Measurements from ENCODE around the gene RPP25L.

The RPP25L gene

DNA sequence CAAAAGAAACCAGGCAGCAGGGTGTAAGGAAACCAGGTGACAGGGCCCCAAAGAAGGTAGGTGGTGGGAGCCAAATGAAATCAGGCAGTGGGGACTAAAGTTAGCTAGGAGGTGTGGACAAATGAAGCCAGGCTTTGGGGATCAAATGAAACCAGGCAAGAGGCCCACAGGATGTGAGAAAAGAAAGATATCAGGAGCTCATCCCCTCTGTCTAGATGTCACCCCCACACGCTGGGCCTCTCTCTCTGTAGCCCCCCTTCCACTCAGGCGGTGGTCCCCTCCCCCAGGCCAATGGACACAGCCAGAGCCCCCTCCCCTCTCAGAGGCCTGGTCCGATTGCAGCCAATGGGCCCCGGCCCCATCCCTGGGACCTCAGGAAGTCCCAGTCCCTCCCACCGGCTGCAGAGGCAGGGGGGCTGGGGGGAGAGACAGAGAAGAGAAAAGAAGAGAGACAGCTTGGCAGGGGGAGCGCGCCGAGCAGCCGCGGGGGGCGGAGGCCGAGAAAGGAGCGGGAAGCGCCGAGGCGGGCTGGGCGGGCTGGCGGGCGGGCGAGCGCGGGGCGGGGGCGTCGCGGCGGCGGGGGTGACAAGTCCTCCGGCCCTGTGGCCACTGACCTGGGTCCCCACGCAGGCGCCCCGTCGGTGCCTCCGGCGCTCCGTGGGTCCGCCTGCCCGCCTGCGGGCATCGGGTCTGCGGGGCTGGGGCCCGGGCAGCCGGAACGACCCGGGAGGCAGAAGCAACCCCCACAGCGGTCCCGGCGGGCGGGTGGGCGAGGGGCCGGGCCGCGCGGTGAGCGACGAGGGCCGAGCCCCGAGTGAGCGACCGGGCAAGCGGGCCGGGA, 34.3 kb downstream of the RPP25L start:
- TF ChIP-seq, protein P1, sequence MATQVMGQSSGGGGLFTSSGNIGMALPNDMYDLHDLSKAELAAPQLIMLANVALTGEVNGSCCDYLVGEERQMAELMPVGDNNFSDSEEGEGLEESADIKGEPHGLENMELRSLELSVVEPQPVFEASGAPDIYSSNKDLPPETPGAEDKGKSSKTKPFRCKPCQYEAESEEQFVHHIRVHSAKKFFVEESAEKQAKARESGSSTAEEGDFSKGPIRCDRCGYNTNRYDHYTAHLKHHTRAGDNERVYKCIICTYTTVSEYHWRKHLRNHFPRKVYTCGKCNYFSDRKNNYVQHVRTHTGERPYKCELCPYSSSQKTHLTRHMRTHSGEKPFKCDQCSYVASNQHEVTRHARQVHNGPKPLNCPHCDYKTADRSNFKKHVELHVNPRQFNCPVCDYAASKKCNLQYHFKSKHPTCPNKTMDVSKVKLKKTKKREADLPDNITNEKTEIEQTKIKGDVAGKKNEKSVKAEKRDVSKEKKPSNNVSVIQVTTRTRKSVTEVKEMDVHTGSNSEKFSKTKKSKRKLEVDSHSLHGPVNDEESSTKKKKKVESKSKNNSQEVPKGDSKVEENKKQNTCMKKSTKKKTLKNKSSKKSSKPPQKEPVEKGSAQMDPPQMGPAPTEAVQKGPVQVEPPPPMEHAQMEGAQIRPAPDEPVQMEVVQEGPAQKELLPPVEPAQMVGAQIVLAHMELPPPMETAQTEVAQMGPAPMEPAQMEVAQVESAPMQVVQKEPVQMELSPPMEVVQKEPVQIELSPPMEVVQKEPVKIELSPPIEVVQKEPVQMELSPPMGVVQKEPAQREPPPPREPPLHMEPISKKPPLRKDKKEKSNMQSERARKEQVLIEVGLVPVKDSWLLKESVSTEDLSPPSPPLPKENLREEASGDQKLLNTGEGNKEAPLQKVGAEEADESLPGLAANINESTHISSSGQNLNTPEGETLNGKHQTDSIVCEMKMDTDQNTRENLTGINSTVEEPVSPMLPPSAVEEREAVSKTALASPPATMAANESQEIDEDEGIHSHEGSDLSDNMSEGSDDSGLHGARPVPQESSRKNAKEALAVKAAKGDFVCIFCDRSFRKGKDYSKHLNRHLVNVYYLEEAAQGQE (IDR thresholded peaks at IDR 0.05; ENCODE audit: insufficient replicate concordance, low read depth) = no peak
- TF ChIP-seq SPI1 (IDR thresholded peaks at IDR 0.05; ENCODE audit: borderline replicate concordance, low read depth) (no peak), GABPA (IDR thresholded peaks at IDR 0.05; ENCODE audit: low read depth) (no peak), POLR2AphosphoS5 (IDR thresholded peaks at IDR 0.05; ENCODE audit: low read depth) (no peak)
- TF ChIP-seq, protein P2, sequence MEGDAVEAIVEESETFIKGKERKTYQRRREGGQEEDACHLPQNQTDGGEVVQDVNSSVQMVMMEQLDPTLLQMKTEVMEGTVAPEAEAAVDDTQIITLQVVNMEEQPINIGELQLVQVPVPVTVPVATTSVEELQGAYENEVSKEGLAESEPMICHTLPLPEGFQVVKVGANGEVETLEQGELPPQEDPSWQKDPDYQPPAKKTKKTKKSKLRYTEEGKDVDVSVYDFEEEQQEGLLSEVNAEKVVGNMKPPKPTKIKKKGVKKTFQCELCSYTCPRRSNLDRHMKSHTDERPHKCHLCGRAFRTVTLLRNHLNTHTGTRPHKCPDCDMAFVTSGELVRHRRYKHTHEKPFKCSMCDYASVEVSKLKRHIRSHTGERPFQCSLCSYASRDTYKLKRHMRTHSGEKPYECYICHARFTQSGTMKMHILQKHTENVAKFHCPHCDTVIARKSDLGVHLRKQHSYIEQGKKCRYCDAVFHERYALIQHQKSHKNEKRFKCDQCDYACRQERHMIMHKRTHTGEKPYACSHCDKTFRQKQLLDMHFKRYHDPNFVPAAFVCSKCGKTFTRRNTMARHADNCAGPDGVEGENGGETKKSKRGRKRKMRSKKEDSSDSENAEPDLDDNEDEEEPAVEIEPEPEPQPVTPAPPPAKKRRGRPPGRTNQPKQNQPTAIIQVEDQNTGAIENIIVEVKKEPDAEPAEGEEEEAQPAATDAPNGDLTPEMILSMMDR (IDR thresholded peaks at IDR 0.05; ENCODE audit: insufficient read depth, low read length) = no peak
- no peak overlapping the region for H3K27ac ChIP-seq (replicated peaks)
- no peak overlapping the region for H3K4me3 ChIP-seq (replicated peaks; ENCODE audit: insufficient read depth, low read length)
- no peak for DNase-seq (ENCODE audit: low read depth in 1 of 2, low spot score in 1 of 2)
- peaks cover 49% of the 10 kb centered on the region for H3K27me3 ChIP-seq (ENCODE audit: insufficient read depth, poor library complexity, severe bottlenecking)

DNA sequence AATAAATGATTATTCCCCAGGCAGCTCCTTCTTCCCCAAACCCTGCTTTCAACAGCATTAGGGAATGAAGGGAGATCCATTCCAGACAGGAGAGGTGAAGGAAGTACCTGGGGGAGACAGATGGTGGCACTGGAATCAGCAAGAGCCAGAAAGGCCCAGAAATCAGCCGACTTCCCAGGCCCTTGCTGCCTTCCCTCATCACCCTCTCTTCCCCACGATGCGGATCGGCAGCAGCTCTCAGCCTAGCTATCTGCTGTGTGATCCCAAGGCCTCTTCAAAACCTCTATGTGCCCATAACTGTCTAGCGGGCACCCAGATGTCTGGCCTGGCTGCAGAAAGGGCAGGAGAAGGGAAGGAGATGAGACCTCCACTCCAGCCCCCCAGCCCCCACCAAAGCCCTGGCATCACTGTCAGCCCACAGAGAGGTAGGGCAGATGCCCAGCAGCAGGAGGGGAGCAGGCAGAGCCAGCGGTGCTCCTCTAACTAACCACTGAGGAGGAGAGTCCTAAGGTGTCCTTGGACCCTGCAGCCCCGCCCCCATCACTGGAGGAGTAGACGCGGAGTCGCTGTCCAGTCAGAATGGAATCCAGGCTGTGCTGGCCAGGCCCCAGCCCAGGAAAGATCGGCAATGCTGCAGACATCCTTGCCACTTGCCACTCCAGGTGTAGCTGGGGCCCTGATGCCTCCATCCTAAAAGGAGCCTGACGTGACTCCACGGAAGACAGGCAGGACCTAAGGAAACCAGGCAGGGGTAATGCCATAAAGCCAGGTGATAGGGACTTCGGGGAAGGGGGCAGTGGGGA, 35.1 kb downstream of the RPP25L start:
- peaks cover 47% of the 10 kb centered on the region for H3K27me3 ChIP-seq (ENCODE audit: insufficient read depth, poor library complexity, severe bottlenecking)
- no peak for TF ChIP-seq SPI1 (IDR thresholded peaks at IDR 0.05; ENCODE audit: borderline replicate concordance, low read depth)
- TF ChIP-seq, protein P1 (IDR thresholded peaks at IDR 0.05; ENCODE audit: insufficient replicate concordance, low read depth) = peak; percentile 20
- H3K4me3 ChIP-seq (replicated peaks; ENCODE audit: insufficient read depth, low read length) = no peak overlapping the region
- H3K27ac ChIP-seq (replicated peaks) = no peak overlapping the region
- DNase-seq (ENCODE audit: low read depth in 1 of 2, low spot score in 1 of 2) = no peak

DNA sequence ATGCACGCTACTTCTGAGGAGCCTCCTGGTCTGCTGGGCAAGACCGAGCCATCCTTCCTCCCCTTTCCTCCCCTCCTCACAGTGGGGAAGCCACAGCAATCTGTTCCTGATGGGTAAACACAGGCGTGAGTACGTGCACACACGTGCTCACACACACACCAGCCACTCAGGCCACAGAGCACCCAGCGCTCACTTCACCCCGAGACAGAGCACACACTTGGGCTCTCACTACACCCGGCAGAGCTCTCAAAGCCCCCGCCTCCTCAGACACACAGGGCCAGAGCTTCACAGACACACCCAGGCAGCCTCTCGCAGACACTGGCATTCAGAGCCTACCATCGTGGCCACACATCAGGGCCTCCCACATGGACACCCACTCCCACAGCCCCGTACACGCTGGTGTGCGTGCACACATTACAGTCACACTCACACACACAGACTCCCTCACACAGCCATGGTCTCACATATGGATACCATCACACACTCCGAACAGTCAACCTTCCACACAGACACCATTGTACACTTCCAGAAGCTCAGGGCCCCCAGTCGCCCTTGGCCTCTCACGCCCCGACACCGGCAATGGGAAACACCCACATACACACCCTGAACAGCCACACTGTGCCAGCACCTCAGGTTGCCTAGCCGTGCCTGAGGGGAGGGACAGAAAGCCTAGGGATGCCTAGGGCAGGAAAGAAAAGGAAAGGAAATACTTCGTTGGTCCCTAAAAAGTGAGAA, 35.9 kb downstream of the RPP25L start:
- DNase-seq (ENCODE audit: low read depth in 1 of 2, low spot score in 1 of 2) = no peak
- H3K27me3 ChIP-seq (ENCODE audit: insufficient read depth, poor library complexity, severe bottlenecking) = peaks cover 45% of the 10 kb centered on the region

More for the DNA sequence above, 35.9 kb downstream of the RPP25L start:
- Histone ChIP-seq H3K27ac (replicated peaks) (no peak overlapping the region), H3K4me3 (replicated peaks; ENCODE audit: insufficient read depth, low read length) (no peak overlapping the region)
- no peak for TF ChIP-seq SPI1 (IDR thresholded peaks at IDR 0.05; ENCODE audit: borderline replicate concordance, low read depth)
- TF ChIP-seq, protein P1 (IDR thresholded peaks at IDR 0.05; ENCODE audit: insufficient replicate concordance, low read depth) = no peak
- TF ChIP-seq POLR2AphosphoS5 (IDR thresholded peaks at IDR 0.05; ENCODE audit: low read depth) = no peak
- TF ChIP-seq GABPA (IDR thresholded peaks at IDR 0.05; ENCODE audit: low read depth) = no peak
